Activated CD4-positive, CD25-positive, alpha-beta regulatory T cell treated with anti-CD3 and anti-CD28 coated beads, Interleukin-2, amount 50 U/mL, for 72 hours (primary cell): ENCODE data around the gene NUDT14.

Source experiments
- DNase-seq: peaks from one replicate; pipeline ENCODE4 v3.0.0; 2021

NUDT14 gene

DNA sequence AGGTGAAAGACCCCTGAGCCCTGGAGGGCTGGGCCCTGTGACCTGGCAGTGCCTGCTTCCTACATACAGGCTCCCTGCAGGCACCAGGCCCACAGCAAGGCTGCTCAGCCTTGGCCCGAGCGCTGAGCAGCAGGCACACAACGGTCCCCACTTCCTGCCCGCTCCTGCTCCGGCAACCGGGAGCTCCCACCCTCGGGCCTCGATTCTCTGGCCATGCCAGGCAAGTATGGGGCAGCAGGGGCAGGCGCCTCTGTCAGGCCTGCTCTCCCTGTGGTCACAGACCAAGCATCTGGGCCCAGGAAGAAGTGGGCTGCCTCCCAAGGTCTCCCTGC lies 30.6 kb upstream of the NUDT14 start:
- DNase-seq: no peak

DNA sequence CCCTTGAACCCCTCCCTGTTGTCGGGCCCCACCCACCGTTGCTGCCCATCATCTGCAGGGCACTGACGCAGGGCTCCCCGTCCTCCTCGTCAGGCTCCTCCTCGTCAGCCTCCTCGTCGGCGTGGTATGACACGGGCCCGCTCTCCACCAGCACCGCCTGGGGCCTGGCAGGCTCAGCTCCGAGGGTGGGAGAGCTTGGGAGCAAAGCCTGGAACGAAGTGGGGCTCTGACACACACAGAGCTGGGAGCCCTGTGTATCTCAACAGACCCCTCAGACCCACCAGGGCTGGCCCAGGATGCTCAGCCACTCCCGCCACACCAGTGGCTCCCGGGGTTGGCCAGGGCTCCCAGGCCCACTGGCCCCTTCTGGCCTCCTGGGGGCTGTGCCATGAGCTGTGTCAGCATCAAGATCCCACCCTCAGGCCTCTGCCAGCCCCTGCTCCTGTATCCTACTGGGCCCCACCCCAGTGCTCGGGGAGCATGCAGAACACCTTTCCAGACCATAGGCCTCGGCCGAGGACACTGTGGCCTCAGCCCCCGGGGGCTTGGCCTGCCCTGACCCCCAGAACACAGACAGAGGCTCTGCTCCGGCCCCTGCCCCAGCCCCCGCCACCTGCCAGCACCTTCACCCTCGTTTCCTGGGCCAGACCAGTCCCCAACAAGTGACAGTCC lies 30.1 kb upstream of the NUDT14 start:
- no peak for DNase-seq

GRCh38 chr14:105210266-105211025 lies 29.3 kb upstream of the NUDT14 start:
- DNase-seq: no peak

GRCh38 chr14:105209646-105210045 lies 28.5 kb upstream of the NUDT14 start:
- no peak for DNase-seq

- DNase-seq: no peak
These were observed 28.0 kb upstream of the NUDT14 start for GRCh38 chr14:105209091-105209490.

GRCh38 chr14:105208738-105209075 lies 27.6 kb upstream of the NUDT14 start:
- no peak for DNase-seq

DNA sequence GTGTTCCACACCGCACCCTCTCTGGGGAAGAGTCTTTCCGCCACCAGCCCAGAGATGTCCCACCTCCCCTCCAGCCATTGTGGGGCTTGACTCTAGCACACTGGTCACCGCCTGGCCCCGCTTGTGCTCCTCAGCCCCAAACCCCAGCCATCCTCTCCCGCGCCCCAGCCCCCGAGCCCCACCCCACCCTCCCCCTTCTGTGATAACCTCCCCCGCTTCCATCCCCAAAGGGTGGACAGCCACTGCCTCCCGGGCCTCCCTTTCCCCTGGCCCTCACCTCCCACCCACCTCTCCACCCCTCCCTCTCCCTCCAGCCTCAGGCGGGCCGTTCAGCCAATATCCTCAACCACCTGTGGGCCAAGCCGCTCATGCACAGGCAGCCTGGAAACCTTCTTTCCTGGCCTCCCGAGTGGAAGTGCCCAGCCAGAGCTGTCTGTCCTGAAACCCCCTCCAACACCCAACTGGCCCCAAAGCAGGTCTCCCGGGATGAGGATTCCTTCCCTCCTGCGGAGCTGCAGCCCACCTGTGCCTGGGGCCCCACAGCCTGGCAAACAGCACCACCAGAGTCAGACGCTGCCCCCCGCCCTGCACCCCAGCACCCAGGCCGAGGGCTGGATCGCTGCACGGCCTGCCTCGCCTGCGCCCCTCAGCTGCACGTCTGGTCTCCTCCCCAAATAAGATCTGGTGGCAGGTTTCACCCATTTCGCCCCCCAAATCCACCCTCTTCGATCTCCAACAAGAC lies 27.1 kb upstream of the NUDT14 start:
- DNase-seq: no peak

GRCh38 chr14:105207460-105207901 lies 26.4 kb upstream of the NUDT14 start:
- DNase-seq: no peak

- DNase-seq: no peak
These were observed 25.8 kb upstream of the NUDT14 start for GRCh38 chr14:105206873-105207272.

GRCh38 chr14:105205673-105206208 lies 24.6 kb upstream of the NUDT14 start:
- no peak for DNase-seq

DNA sequence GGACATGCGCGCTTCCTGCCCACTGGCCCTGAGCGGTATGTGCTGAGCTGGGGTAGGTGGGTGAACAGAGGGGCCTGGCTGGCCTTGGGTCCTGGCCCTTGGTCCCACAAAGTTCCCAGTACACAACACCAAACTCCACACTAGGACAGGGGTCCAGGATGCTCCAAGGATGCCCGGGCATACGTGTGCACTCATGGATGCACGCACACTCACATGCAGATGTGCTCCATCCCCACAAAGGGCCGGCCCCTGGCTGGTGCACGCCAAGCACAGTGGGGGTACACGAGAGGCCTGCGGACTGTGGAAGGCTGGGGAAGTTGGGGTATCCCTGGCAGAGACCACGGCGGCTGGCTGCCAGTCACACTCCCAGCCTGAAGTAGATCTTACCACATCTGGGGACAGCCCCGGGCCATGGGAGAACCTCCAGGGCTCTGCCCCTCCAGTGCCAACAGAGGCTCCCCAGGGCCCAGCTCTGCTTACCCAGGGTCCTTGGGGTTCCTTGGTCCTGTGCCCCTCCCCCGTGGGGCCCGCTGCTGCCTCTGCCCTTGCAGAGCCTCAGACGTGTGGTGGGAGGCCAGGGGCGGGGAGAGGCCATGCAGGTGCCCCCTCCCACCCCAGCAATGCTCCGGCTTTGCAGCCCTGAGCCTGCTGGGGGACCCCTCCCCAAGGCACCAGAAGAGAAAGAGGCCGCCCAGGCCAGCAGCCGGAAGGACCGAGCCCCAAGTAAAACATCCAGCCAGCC lies 24.0 kb upstream of the NUDT14 start:
- DNase-seq: no peak

GRCh38 chr14:105204206-105204930 lies 23.3 kb upstream of the NUDT14 start:
- DNase-seq: no peak

DNA sequence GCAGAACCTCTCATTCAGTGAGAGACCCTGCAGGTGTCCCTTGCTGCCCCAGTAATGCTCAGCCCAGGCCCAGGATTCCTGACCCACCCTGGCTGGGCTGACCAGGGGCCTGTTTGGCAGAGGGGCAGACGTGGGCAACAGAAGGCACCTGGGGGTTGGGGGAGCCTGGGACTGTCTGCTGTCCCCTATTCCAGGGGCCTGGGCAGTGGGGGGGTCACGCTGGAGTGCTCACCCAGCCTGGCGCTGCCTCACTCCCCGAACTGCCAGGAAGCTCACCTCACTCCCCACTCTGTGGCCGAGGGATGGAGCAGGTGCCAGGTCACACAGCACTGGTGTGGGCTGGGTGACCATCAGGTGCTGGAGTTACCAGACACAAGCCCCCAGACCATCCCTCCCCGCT lies 22.6 kb upstream of the NUDT14 start:
- DNase-seq: no peak

DNA sequence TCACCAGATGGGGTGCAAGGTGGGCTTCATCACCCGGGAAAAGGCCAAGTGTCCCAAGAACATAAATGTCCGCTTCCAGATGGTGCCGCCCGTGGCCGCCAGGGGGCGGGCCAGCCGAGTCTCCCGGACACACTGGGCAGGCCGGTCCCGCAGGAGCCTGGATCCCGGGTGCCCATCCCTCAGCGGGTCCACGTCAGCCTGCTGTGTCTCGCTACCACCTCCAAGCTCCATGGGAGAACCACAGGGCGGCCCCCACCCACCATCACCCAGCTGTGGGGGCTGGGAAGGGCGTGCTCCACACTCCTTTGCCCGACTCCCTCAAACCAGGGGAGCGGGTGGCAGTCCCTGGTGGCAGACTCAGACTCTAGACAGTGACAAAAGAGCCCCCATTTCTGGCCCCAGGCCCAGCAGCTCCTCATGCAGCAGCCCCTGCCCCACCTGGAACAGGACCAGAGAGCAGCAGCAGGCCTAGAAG lies 22.0 kb upstream of the NUDT14 start:
- DNase-seq: peak; percentile 76

- peak; percentile 47 for DNase-seq
These were observed 20.9 kb upstream of the NUDT14 start for GRCh38 chr14:105201925-105202513.

DNA sequence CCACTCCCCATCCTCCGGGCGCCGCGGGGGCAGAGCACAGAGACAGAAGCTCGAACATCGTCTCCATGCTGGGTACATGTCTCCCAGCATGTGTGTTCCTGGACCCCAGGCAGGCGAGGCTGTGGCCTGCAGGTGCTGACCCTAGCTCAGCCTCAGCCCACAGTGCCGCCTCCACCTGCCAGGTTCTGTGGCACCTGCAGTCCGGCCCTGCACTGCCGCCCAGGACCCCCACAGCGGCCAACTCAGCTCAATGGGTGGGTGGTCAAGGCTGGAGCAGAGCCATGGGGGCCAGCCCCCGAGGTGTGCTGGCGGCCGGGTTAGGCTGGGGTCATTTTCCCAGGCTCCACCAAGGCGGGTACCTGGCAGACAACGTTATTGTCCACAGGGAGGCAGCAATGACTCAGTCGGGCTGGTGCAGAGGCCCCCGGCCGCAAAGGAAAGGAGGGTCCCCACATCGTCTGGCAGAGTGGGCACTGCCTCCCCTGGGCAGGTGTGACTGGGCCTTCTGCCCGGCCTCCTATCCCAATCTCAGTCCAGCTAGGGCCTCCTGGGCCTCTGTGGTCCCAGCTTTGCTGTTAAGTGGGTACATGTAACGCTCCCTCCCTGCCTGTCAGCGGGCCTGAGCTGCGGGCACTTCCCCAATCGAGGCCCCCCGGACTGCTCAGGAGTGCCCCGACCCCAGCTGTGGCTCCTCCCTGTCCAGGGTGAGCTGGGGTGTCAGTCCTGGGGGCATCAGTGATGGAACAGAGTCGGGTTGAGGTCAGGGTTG lies 20.2 kb upstream of the NUDT14 start:
- DNase-seq: no peak

DNA sequence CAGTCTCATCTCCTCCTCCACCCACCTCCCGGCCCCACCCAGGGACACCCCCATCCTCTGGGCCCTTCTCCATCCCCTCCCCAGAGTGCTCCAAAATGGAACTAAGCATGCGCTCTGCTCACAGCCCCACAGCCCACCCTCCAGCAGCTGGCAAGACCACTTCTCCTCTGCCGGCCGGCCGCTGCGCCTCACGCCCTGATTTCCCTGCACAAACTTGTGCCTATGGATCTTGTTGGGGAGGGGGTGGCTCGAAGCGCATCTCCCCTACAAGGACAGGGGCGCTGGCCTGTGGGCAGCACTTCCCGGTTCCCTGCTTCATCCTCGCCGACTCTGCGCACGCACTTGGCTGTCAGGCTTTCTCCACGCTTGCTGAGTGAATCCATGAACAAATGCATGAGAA lies 19.5 kb upstream of the NUDT14 start:
- no peak for DNase-seq

GRCh38 chr14:105200074-105200473 lies 19.0 kb upstream of the NUDT14 start:
- DNase-seq: no peak

DNA sequence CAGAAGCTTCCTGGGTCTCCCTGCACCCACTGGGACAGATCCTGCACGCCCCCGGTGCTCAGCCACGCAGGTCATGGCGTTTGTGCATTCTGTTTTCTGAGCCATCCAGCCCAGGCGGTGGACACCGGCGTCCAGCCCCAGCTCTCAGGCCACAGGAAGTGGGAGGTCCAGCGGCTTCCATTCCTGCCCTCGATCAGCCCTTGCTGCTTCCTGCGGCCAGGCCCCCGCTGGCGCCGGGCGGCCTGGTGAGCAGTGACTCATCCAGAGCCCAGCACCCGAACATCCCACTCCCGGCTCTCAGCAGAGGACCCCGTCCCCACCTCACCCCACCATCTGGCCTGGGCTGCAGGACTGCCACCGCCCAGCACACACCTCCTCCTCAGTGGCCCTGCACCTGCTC lies 18.0 kb upstream of the NUDT14 start:
- DNase-seq: no peak

GRCh38 chr14:105198588-105198987 lies 17.5 kb upstream of the NUDT14 start:
- no peak for DNase-seq

GRCh38 chr14:105197211-105197641 lies 16.1 kb upstream of the NUDT14 start:
- DNase-seq: no peak
